HEK293 (cell line): Measurements from ENCODE around the gene DSCAML1.

ENCODE experiments used
- CTCF ChIA-PET: fragments of 350-600 bp; formaldehyde crosslinking; extraction: SDS; loops from one replicate; lab custom pipeline; 2021; ENCODE audit warnings: antibody characterized with exemption; lab: Yijun Ruan, JAX
- POLR2A ChIA-PET: fragments of 300-600 bp; formaldehyde crosslinking; extraction: SDS; loops from one replicate; lab custom pipeline; 2020; ENCODE audit warnings: antibody characterized with exemption, inconsistent platforms; lab: Yijun Ruan, JAX
- H3K27ac ChIP-seq: fragments of 200-500 bp; sonication (Bioruptor generic); 2 replicates; pipeline ENCODE4 v1.5.1; 2014; ENCODE audit warnings: low read depth, low read length, control low read depth, inconsistent platforms; ENCODE audit errors: extremely low read depth
- H3K36me3 ChIP-seq, 2 experiments: fragments of 200-500 bp in 1 of 2; sonication (Bioruptor generic) in 1 of 2; 1 replicate in 1 of 2; 2 replicates in 1 of 2; pipeline ENCODE4 v1.5.1; 2014 to 2017; ENCODE audit warnings: inconsistent platforms in 2 of 2, low read length in 2 of 2; ENCODE audit not compliant: control insufficient read depth in 2 of 2, insufficient read depth in 1 of 2
- H3K4me1 ChIP-seq: fragments of 200-500 bp; sonication (Bioruptor generic); 2 replicates; pipeline ENCODE4 v1.5.1; 2014; ENCODE audit warnings: mild to moderate bottlenecking, low read length, inconsistent platforms; ENCODE audit not compliant: control insufficient read depth, insufficient read depth
- H3K4me3 ChIP-seq: 2 replicates; pipeline ENCODE4 v1.5.1; 2011; ENCODE audit warnings: low read depth, mild to moderate bottlenecking, control low read depth, low read length, moderate library complexity
- H3K9me3 ChIP-seq: fragments of 200-500 bp; sonication (Bioruptor generic); 2 replicates; pipeline ENCODE4 v1.5.1; 2014; ENCODE audit warnings: low read depth, low read length, inconsistent platforms; ENCODE audit not compliant: control insufficient read depth, insufficient read depth
- ELK4 ChIP-seq: IDR thresholded peaks from 2 replicates; pipeline ENCODE4 v1.6.1; 2011; ENCODE audit warnings: mild to moderate bottlenecking, low read depth, low read length, borderline replicate concordance
- HIC1 ChIP-seq: fragments of 450-650 bp; formaldehyde crosslinking; IDR thresholded peaks from 2 replicates; pipeline ENCODE4 v1.5.1; 2016; ENCODE audit warnings: missing biosample characterization, missing genetic modification characterization
- KLF1 ChIP-seq: fragments of 450-650 bp; formaldehyde crosslinking; IDR thresholded peaks from 2 replicates; pipeline ENCODE4 v1.5.1; 2016; ENCODE audit warnings: missing biosample characterization, missing genetic modification characterization
- KLF7 ChIP-seq: fragments of 450-650 bp; formaldehyde crosslinking; IDR thresholded peaks from 2 replicates; pipeline ENCODE4 v1.5.1; 2016; ENCODE audit warnings: missing biosample characterization, missing genetic modification characterization, borderline replicate concordance
- OVOL3 ChIP-seq: fragments of 450-650 bp; formaldehyde crosslinking; IDR thresholded peaks from 2 replicates; pipeline ENCODE4 v1.5.1; 2016; ENCODE audit warnings: missing biosample characterization, missing genetic modification characterization
- WT1 ChIP-seq: fragments of 450-650 bp; formaldehyde crosslinking; IDR thresholded peaks from 2 replicates; pipeline ENCODE4 v1.5.1; 2016; ENCODE audit warnings: missing biosample characterization, missing genetic modification characterization
- ZBTB8A ChIP-seq: fragments of 450-650 bp; formaldehyde crosslinking; IDR thresholded peaks from 2 replicates; pipeline ENCODE4 v1.5.1; 2016; ENCODE audit warnings: missing biosample characterization, missing genetic modification characterization
- ZFP69B ChIP-seq: fragments of 450-650 bp; formaldehyde crosslinking; IDR thresholded peaks from 2 replicates; pipeline ENCODE4 v1.5.1; 2016; ENCODE audit warnings: missing biosample characterization, missing genetic modification characterization
- ZNF138 ChIP-seq: fragments of 450-650 bp; formaldehyde crosslinking; IDR thresholded peaks from 2 replicates; pipeline ENCODE4 v1.5.1; 2016; ENCODE audit warnings: missing biosample characterization, missing genetic modification characterization, borderline replicate concordance
- ZNF148 ChIP-seq: fragments of 450-650 bp; formaldehyde crosslinking; IDR thresholded peaks from 2 replicates; pipeline ENCODE4 v1.5.0; 2017; ENCODE audit warnings: missing biosample characterization, missing genetic modification characterization, borderline replicate concordance
- ZNF248 ChIP-seq: fragments of 450-650 bp; formaldehyde crosslinking; IDR thresholded peaks from 2 replicates; pipeline ENCODE4 v1.5.1; 2017; ENCODE audit warnings: missing biosample characterization, missing genetic modification characterization
- ZNF324 ChIP-seq: fragments of 450-650 bp; formaldehyde crosslinking; IDR thresholded peaks from 2 replicates; pipeline ENCODE4 v1.5.1; 2016; ENCODE audit warnings: missing biosample characterization, missing genetic modification characterization
- ZNF335 ChIP-seq: fragments of 450-650 bp; formaldehyde crosslinking; conservative IDR thresholded peaks from 2 replicates; pipeline ENCODE4 v1.5.1; 2016; ENCODE audit warnings: missing biosample characterization, missing genetic modification characterization
- ZNF76 ChIP-seq: fragments of 450-650 bp; formaldehyde crosslinking; IDR thresholded peaks from 2 replicates; pipeline ENCODE4; 2016; ENCODE audit warnings: low read depth, missing biosample characterization, missing genetic modification characterization, borderline replicate concordance
- ZNF843 ChIP-seq: fragments of 450-650 bp; formaldehyde crosslinking; IDR thresholded peaks from 2 replicates; pipeline ENCODE4 v1.5.1; 2016; ENCODE audit warnings: missing biosample characterization, missing genetic modification characterization
- TF ChIP-seq, protein P1 (sequence below): fragments of 450-650 bp; formaldehyde crosslinking; IDR thresholded peaks from 2 replicates; pipeline ENCODE4 v1.5.1; 2016; ENCODE audit warnings: missing biosample characterization, missing genetic modification characterization
- TF ChIP-seq, protein P2 (sequence below): fragments of 450-650 bp; formaldehyde crosslinking; IDR thresholded peaks from 2 replicates; pipeline ENCODE4 v1.5.1; 2016; ENCODE audit warnings: missing biosample characterization, missing genetic modification characterization

The DSCAML1 gene

GRCh38 chr11:117605331-117605730, 191.7 kb downstream of the DSCAML1 start (continued):
- TF ChIP-seq ZNF148 (tag by site-specific recombination) (no peak), OVOL3 (no peak)

GRCh38 chr11:117604336-117604995, 192.6 kb downstream of the DSCAML1 start:
- H3K4me3 ChIP-seq = no peak overlapping the region
- TF ChIP-seq, protein P1, sequence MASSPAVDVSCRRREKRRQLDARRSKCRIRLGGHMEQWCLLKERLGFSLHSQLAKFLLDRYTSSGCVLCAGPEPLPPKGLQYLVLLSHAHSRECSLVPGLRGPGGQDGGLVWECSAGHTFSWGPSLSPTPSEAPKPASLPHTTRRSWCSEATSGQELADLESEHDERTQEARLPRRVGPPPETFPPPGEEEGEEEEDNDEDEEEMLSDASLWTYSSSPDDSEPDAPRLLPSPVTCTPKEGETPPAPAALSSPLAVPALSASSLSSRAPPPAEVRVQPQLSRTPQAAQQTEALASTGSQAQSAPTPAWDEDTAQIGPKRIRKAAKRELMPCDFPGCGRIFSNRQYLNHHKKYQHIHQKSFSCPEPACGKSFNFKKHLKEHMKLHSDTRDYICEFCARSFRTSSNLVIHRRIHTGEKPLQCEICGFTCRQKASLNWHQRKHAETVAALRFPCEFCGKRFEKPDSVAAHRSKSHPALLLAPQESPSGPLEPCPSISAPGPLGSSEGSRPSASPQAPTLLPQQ (tag by site-specific recombination) = peak; percentile 90
- no peak for TF ChIP-seq ZNF335
- peak; percentile 85 for TF ChIP-seq ZFP69B
- peak; percentile 50 for TF ChIP-seq KLF1 (tag by site-specific recombination)
- TF ChIP-seq ZNF76 (tag by site-specific recombination) = no peak
- TF ChIP-seq, all 188 proteins: peak for 3
- Histone ChIP-seq H3K4me1 (no peaks in the 10 kb centered on the region), H3K36me3 (no peaks in the 10 kb centered on the region), H3K27ac (no peak overlapping the region), H3K9me3 (no peaks in the 10 kb centered on the region)
- POLR2A ChIA-PET = no interaction called here
- CTCF ChIA-PET = no interaction called here

GRCh38 chr11:117603932-117604331, 193.1 kb downstream of the DSCAML1 start:
- Histone ChIP-seq H3K9me3 (no peaks in the 10 kb centered on the region), H3K4me3 (no peak overlapping the region), H3K36me3 (no peaks in the 10 kb centered on the region), H3K27ac (no peak overlapping the region), H3K4me1 (no peaks in the 10 kb centered on the region)
- POLR2A ChIA-PET = no interaction called here
- no peak for TF ChIP-seq ELK4
- CTCF ChIA-PET = no interaction called here

DNA sequence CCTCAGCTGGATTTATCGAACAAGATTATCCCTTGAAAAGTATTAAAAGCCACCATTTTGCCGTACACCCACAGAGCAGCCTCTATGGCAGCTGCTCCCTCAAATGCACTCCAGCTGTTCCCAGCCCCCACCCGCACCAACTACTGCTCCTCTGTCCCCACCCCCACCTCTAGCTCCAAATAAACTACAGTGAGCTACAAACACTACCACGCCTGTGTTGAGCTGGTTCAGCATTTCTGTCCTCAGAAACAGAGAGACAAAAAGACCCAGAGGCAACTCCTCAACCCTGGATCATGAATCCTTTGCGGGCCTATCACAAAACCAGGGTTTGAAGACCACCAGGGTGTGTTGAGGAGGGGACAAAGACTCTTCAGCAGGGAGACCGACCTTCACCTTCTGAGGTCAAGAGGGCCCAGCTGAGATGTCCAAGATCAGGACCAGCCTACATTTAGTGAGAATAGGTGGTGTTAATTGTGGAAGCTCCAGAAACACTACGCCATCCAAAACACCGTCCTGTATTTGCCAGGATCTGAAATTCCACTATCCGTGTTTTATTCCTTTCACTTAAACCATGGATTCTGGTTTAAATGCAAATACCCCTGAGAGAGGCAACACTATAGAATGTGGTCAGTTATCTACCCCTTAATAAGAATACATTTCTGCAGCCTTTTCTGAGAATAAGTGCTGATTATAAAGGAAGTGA, 195.9 kb downstream of the DSCAML1 start:
- no peaks in the 10 kb centered on the region for H3K36me3 ChIP-seq
- H3K9me3 ChIP-seq = no peaks in the 10 kb centered on the region
- H3K4me1 ChIP-seq = no peaks in the 10 kb centered on the region
- ChIA-PET CTCF (interaction anchor here (0.6 kb wide), 1 partner anchor 206 kb away, joined by 3 read pairs; no protein-coding TSS in a partner anchor), POLR2A (no interaction called here)
- no peak overlapping the region for H3K4me3 ChIP-seq
- H3K27ac ChIP-seq = no peak overlapping the region
- no peak for TF ChIP-seq ZNF76 (tag by site-specific recombination)
- TF ChIP-seq ZNF248 (tag by site-specific recombination) = no peak
- TF ChIP-seq HIC1 (tag by site-specific recombination) = no peak
- no peak for TF ChIP-seq ZNF324 (tag by site-specific recombination)
- no peak for TF ChIP-seq WT1 (tag by site-specific recombination)
- no peak for TF ChIP-seq ZNF843 (tag by site-specific recombination)
- TF ChIP-seq ZNF138 (tag by site-specific recombination) = no peak
- no peak for TF ChIP-seq KLF7 (tag by site-specific recombination)
- no peak for TF ChIP-seq ZBTB8A (tag by site-specific recombination)
- TF ChIP-seq, protein P2, sequence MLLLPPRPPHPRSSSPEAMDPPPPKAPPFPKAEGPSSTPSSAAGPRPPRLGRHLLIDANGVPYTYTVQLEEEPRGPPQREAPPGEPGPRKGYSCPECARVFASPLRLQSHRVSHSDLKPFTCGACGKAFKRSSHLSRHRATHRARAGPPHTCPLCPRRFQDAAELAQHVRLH (tag by site-specific recombination) = no peak
